Esophagus (tissue), 2 donors: ENCODE results near the gene ANKS6. TPM values are rescaled to one million over a fixed set of nuclear protein-coding genes. Genes with fewer than 3 reads are reported as not detected.

Experiments
- H3K27ac ChIP-seq, 2 donors: one replicate each; pipeline ENCODE4 v1.5.1; 2013; ENCODE audit warnings: low read depth in 2 of 2, mild to moderate bottlenecking in 2 of 2, inconsistent platforms in 1 of 2, low read length in 1 of 2, moderate library complexity in 1 of 2
- H3K27me3 ChIP-seq, 2 donors: one replicate each; pipeline ENCODE4 v1.6.1; 2013; ENCODE audit warnings: low read length in 2 of 2, control low read depth in 1 of 2, mild to moderate bottlenecking in 1 of 2; ENCODE audit not compliant: insufficient read depth in 2 of 2, control insufficient read depth in 1 of 2
- H3K36me3 ChIP-seq, 2 donors: one replicate each; pipeline ENCODE4 v1.6.1; 2013; ENCODE audit warnings: low read length in 1 of 2; ENCODE audit not compliant: control insufficient read depth in 2 of 2, insufficient read depth in 2 of 2
- H3K4me1 ChIP-seq, 2 donors: one replicate each; pipeline ENCODE4 v1.6.1; 2013; ENCODE audit warnings: low read length in 1 of 2; ENCODE audit not compliant: control insufficient read depth in 2 of 2, insufficient read depth in 2 of 2
- H3K4me3 ChIP-seq, 2 donors: one replicate each; pipeline ENCODE4 v1.5.1; 2013; ENCODE audit warnings: low read length in 2 of 2, mild to moderate bottlenecking in 2 of 2, low read depth in 1 of 2, moderate library complexity in 1 of 2
- H3K9me3 ChIP-seq, 2 donors: one replicate each; pipeline ENCODE4 v1.6.1; 2013; ENCODE audit warnings: mild to moderate bottlenecking in 2 of 2, low read depth in 1 of 2, low read length in 1 of 2, moderate library complexity in 1 of 2; ENCODE audit not compliant: control insufficient read depth in 2 of 2, insufficient read depth in 1 of 2
- WGBS, 2 donors: extraction: QIAGEN DNeasy Blood & Tissue Kit; methylation state at CpG; one replicate each; pipeline ENCODE4 v1.1.7; 2013; 5-methylcytosine and 5-hydroxymethylcytosine counted together
- polyA plus RNA-seq, 2 donors: library from polyadenylated mRNA; stranded (reverse); fragments of 200-250 nt; gene quantifications; one replicate each; pipeline ENCODE4 v1.2.3, GENCODE V29; 2013
- donor health status: healthy with polysubstance abuse.
- donor health status: Bipolar disorder and iron deficiency.

Gene ANKS6
- polyA plus RNA-seq, 2 donors: 9.6 to 12.9 TPM

DNA sequence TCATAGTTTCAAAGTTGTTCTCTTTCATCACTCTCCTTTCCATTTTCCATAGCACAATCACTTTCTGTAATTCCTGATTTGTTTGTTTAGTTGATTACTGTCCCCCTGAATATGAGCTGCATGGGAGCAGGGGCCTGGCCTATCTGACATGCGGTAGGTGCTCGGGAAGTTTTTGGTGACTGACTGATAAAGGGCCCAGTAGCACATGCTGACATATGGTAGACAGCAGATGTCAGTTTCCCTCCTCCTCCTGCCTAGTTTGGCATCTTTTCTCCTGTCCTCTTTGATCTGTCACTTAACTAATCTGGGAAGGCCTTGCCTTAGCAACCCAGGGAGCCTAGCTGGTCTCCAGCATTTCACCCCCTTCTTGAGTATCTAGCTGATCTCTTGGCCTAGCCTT lies 25.5 kb upstream of the ANKS6 start:
- no peaks in the 10 kb centered on the region for H3K27me3 ChIP-seq
- H3K4me3 ChIP-seq: no peak overlapping the region
- peaks cover 0 to 5% of the 10 kb centered on the region in 2 donors for H3K9me3 ChIP-seq
- H3K27ac ChIP-seq: no peak overlapping the region
- peaks cover 0 to 3% of the 10 kb centered on the region in 2 donors for H3K4me1 ChIP-seq
- WGBS, 2 donors: 90 to 93% methylated on average over 2 of the region's 2 CpGs
- peaks cover 0 to 8% of the 10 kb centered on the region in 2 donors for H3K36me3 ChIP-seq

DNA sequence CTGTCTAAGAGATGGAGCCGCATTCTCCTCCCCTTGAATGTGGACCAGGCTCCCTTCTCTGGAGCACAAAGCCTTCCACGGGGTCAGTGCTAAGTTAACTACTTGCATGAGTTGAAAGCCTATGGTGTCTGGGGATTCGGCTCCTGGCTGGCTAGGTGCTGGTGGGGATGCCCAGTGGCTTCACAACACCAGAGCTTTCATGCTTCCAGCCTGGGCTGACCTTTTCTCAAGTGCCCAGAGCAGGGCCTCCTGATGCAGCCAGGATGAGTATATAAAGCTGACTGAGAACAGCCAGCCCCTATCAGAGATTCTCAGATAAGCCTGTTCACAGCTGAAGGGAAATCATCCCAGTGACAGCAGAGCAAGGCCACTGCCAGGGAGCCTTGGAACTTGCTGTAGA lies 22.9 kb upstream of the ANKS6 start:
- no peak overlapping the region for H3K27ac ChIP-seq
- WGBS, 2 donors: 92 to 98% methylated on average over 3 of the region's 3 CpGs
- peaks cover 0 to 1% of the 10 kb centered on the region in 2 donors for H3K36me3 ChIP-seq
- H3K27me3 ChIP-seq: no peaks in the 10 kb centered on the region
- peaks cover 0 to under 1% of the 10 kb centered on the region in 2 donors for H3K4me1 ChIP-seq
- H3K9me3 ChIP-seq: peaks cover 0 to 2% of the 10 kb centered on the region in 2 donors
- H3K4me3 ChIP-seq: no peak overlapping the region

DNA sequence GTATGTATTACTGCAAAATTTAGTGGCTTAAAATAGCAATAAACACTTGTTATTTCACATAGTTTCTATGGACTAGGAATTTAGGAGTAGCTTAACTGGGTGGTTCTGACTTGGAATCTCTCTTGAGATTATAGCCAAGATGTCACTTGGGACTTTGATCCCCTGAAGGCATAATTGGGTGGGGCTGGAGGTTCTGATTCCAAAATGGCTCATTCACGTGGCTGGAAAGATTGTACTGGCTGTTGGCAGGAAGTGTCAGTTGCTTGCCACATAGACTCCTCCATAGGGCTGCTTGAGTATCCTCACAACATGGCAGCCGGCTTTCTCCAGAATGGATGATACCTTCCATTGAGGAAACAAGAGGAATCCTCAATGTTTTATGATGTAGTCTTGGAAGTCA lies 22.4 kb upstream of the ANKS6 start:
- Histone ChIP-seq H3K27ac (no peak overlapping the region), H3K9me3 (no peaks in the 10 kb centered on the region), H3K4me1 (no peaks in the 10 kb centered on the region), H3K4me3 (no peak overlapping the region), H3K36me3 (no peaks in the 10 kb centered on the region), H3K27me3 (no peaks in the 10 kb centered on the region)
- 78 to 85% methylated on average over 2 of the region's 2 CpGs for WGBS, 2 donors

DNA sequence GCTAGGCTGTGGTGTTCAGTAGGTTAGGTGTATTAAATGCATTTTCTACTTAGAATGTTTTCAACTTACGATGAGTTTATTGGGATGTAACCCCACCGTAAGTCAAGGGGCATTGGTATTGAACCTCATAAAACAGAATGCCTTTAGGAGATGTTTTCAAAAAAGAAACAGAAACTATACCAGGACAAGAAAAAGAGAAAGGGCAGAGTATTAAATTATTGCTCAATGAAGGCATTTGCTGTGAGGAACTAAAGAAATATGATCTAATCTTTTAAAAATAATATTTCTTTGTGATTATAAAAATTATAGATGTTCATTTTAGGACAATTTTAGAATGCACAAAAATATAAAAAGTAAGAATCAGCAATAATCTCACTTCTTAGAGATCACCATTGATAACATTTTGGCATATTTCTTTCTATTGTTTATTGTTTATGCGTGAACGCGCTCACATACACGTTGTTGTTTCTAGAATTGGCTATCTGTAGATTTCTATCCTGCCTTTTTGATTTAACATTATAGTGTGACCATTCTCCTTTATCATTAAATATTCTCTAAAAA lies 19.1 kb upstream of the ANKS6 start:
- H3K36me3 ChIP-seq: no peaks in the 10 kb centered on the region
- H3K4me3 ChIP-seq: no peak overlapping the region
- no peak overlapping the region for H3K27ac ChIP-seq
- no peaks in the 10 kb centered on the region for H3K9me3 ChIP-seq
- no peaks in the 10 kb centered on the region for H3K4me1 ChIP-seq
- H3K27me3 ChIP-seq: no peaks in the 10 kb centered on the region
- 88 to 89% methylated on average over 6 of the region's 6 CpGs for WGBS, 2 donors

DNA sequence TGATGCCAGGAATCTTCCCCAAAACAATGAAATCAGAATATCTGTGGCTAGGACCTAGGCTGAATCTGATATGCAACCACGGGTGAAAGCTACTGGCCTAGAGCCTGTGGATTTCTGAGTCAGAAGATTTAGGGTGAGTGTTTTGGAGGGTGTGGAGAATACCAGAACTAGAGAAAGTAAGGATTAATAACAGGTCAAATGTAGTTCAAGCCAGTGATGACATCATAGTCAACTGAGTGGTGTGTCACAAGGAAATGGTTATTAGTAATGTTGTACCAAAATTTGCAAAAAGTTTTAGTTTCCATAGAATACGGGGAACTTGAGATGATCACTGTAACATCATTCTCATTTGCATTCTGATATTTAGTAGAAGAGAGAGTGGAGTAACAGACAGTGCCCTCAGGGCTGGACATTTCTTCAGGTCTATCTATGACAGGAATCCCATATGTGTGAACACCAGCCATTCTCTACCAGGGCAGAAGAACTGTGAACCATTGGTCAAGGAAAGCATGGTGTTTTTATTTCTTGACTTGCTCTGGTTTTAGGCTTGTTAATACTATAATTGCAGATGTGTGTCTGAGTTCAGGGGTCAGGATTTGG lies 14.8 kb upstream of the ANKS6 start:
- Histone ChIP-seq H3K4me3 (no peak overlapping the region), H3K27ac (peak overlapping the region; percentile 61 to 65), H3K4me1 (peaks cover under 1 to 16% of the 10 kb centered on the region in 2 donors), H3K36me3 (no peaks in the 10 kb centered on the region), H3K27me3 (no peaks in the 10 kb centered on the region), H3K9me3 (no peaks in the 10 kb centered on the region)
- WGBS, 2 donors: 45 to 53% methylated on average over 2 of the region's 2 CpGs

DNA sequence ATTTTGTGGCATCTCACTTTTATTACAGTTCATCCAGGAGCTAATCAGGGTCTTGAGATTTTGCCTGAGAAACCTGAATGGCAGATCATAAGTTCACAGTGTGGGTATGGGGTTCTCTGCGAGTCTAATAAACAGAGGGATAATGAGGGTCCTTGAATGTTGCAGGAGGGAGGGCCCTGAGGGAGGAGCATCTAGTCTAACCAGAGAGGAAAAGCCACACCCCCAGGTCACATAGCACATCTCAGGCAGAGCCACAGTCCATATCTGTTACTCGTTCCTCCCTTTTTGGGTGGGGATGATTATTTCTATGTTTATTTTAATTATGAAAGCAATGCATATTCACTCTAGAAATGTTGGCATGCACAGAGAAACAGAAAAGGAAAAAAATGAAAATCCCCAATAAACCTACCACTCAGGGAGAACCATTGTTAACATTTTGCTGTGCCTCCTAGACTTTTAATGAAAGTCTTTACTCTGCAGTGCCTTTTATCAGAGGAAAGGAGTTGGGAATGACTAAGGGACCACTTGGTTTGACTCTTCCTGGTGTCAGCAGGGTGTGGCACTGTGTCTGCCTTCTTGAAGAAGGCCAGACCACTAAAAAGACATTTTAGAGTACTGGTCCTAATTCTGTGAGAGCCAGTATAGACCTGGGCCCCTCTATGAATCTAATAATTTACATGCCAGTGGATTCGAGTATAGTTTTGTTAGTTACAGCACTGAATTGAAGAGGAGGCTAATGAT lies 13.9 kb upstream of the ANKS6 start:
- H3K4me3 ChIP-seq: no peak overlapping the region
- H3K27me3 ChIP-seq: no peaks in the 10 kb centered on the region
- no peaks in the 10 kb centered on the region for H3K36me3 ChIP-seq
- H3K4me1 ChIP-seq: peaks cover 4 to 21% of the 10 kb centered on the region in 2 donors
- peak overlapping the region; percentile 17 to 65 for H3K27ac ChIP-seq
- H3K9me3 ChIP-seq: no peaks in the 10 kb centered on the region
- WGBS, 2 donors: 64 to 73% methylated on average over 3 of the region's 3 CpGs

DNA sequence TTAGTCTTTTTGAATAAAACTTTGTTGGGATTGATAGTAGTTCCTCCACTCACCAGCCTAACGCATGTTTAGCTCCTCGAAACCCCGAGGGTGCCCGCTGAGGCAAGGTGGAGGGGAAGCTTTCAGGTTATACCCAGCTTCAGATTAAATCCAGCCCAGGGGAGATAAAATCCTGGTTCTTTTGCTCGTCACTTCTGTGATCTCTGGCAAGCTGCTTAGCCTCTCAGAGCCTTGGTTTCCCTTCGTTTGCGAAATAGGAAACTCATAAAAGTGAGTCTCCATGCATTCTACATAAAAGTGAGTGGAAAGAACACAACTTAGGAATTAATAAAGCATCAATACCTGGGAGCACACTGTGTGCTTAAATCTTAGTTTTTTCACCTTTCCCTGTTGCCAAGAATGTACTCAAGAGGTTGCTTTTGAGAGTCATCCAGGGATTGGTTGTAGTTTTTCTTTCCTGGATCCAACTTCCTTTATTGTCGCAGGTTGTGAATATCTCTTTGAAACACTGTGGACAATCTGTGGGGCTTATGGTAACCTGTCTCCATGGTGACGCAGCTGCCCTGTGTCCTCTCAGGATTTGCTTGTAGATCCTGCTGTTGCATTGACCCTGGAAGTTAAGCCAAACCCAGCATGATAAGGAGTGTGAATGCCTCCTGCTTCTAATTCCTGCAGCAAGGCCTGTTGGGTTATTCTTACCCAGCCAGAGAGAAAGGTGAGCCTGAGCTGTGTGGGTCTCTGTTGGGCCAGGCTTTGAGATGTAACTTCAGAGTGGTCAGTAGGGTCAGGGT lies 13.2 kb upstream of the ANKS6 start:
- WGBS, 2 donors: 73 to 81% methylated on average over 9 of the region's 9 CpGs
- H3K27ac ChIP-seq: peak overlapping the region; percentile 45 to 84
- no peaks in the 10 kb centered on the region for H3K9me3 ChIP-seq
- no peaks in the 10 kb centered on the region for H3K27me3 ChIP-seq
- H3K4me3 ChIP-seq: no peak overlapping the region
- peaks cover 4 to 24% of the 10 kb centered on the region in 2 donors for H3K4me1 ChIP-seq
- H3K36me3 ChIP-seq: no peaks in the 10 kb centered on the region

DNA sequence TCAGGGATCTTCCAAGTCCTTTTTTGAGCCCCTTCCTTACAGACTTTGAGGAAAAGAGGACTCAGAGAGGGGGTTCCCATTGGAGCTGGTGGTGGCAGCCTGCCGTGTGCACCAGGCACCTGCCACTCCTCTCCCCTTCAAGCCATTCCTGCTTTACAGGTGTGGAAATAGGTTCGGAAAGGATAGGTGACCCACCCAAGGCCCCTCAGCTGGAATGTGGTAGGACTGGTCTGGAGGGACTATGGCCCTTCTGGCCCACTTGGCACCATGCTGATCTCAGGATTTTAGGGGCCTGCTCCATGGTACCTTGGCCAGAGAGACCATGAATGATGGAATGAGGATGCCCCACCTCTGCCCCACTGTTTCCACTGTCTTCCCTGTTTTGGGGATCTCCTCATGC lies 12.5 kb upstream of the ANKS6 start:
- peak overlapping the region; percentile 66 to 79 for H3K4me3 ChIP-seq
- no peaks in the 10 kb centered on the region for H3K9me3 ChIP-seq
- H3K36me3 ChIP-seq: no peaks in the 10 kb centered on the region
- WGBS, 2 donors: 54 to 70% methylated on average over 2 of the region's 2 CpGs
- H3K4me1 ChIP-seq: peaks cover 4 to 24% of the 10 kb centered on the region in 2 donors
- H3K27me3 ChIP-seq: no peaks in the 10 kb centered on the region
- H3K27ac ChIP-seq: peak overlapping the region; percentile 22 to 84

DNA sequence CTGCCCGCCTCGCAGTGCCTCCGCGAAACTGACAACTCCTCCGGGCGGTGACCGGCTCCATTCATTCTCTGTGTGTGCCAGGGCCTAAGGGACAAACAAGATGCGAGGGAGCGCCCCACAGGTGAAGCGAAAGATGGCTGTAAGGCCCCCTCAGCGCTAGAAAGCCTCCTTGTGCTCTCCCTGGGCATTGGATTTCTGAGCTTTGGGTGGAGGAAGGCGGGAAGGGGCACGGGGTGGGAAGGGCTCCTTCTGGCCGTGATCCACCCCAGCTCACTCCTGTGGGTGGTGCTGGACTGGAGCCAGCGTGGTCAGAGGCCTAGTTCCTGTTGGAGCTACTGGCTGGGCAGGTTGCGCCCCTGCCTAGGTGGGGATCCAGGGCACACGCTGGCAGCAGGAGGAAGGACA lies 12.1 kb upstream of the ANKS6 start:
- WGBS, 2 donors: 24 to 28% methylated on average over 17 of the region's 17 CpGs
- Histone ChIP-seq H3K9me3 (no peaks in the 10 kb centered on the region), H3K27me3 (no peaks in the 10 kb centered on the region), H3K4me3 (peak overlapping the region; percentile 66 to 79), H3K27ac (peak overlapping the region; percentile 77 to 84), H3K36me3 (no peaks in the 10 kb centered on the region), H3K4me1 (peaks cover 4 to 24% of the 10 kb centered on the region in 2 donors)
